B cell (primary cell): Measurements from ENCODE around the gene CANT1.

Experiments used
- CTCF ChIP-seq: fragments of 200-600 bp; IDR thresholded peaks from one replicate; pipeline ENCODE4 v1.8.0; 2022; ENCODE audit warnings: antibody characterized with exemption, mild to moderate bottlenecking
- EZH2 ChIP-seq: IDR thresholded peaks from 2 replicates; pipeline ENCODE4 v1.6.1; 2012; ENCODE audit warnings: borderline replicate concordance, low read depth, mild to moderate bottlenecking, moderate library complexity, low read length; ENCODE audit not compliant: insufficient read depth, poor library complexity, severe bottlenecking

- TF ChIP-seq CTCF (no peak), EZH2 (no peak)
These were observed 17.8 kb upstream of the CANT1 start for GRCh38 chr17:79027274-79027924.
